ENCODE measurements around the gene MUTYH.

DNA sequence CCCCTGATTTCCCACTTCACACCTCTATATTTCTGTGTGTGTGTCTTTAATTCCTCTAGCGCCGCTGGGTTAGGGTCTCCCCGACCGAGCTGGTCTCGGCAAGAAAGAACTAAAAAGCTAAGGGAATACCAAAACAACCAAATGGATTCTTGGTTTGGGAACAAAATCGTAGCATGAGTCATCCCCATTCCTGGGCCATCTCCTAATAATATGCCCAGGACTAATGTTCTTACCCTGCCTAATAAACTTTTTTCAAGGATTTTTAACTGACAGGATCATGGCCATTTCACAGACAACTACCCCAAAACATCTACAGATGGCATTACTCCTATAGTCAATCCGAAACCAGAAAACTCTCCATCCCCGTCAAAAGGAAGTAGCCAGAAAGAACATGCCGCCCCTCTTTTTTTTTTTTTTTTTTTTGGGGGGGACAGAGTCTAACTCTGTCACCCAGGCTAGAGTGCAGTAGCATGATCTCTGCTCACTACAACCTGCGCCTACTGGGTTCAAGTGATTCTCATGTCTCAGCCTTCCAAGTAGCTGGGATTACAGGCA, 17.7 kb downstream of the MUTYH start:
- TF ChIP-seq POLR2A (IDR thresholded peaks at IDR 0.05) = no peak
- TF ChIP-seq, protein P1, sequence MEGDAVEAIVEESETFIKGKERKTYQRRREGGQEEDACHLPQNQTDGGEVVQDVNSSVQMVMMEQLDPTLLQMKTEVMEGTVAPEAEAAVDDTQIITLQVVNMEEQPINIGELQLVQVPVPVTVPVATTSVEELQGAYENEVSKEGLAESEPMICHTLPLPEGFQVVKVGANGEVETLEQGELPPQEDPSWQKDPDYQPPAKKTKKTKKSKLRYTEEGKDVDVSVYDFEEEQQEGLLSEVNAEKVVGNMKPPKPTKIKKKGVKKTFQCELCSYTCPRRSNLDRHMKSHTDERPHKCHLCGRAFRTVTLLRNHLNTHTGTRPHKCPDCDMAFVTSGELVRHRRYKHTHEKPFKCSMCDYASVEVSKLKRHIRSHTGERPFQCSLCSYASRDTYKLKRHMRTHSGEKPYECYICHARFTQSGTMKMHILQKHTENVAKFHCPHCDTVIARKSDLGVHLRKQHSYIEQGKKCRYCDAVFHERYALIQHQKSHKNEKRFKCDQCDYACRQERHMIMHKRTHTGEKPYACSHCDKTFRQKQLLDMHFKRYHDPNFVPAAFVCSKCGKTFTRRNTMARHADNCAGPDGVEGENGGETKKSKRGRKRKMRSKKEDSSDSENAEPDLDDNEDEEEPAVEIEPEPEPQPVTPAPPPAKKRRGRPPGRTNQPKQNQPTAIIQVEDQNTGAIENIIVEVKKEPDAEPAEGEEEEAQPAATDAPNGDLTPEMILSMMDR (IDR thresholded peaks at IDR 0.05) = no peak

Data from upper lobe of left lung (tissue), 4 donors.